NCI-H2196 treated with DMSO at 0.1 percent for 48 hours (cell line): ENCODE results near the gene ASPM.

Source experiments
- DNase-seq: peaks from one replicate; lab custom pipeline; 2025; ENCODE audit not compliant: unreplicated experiment; lab: John Stamatoyannopoulos, UW

ASPM gene

DNA sequence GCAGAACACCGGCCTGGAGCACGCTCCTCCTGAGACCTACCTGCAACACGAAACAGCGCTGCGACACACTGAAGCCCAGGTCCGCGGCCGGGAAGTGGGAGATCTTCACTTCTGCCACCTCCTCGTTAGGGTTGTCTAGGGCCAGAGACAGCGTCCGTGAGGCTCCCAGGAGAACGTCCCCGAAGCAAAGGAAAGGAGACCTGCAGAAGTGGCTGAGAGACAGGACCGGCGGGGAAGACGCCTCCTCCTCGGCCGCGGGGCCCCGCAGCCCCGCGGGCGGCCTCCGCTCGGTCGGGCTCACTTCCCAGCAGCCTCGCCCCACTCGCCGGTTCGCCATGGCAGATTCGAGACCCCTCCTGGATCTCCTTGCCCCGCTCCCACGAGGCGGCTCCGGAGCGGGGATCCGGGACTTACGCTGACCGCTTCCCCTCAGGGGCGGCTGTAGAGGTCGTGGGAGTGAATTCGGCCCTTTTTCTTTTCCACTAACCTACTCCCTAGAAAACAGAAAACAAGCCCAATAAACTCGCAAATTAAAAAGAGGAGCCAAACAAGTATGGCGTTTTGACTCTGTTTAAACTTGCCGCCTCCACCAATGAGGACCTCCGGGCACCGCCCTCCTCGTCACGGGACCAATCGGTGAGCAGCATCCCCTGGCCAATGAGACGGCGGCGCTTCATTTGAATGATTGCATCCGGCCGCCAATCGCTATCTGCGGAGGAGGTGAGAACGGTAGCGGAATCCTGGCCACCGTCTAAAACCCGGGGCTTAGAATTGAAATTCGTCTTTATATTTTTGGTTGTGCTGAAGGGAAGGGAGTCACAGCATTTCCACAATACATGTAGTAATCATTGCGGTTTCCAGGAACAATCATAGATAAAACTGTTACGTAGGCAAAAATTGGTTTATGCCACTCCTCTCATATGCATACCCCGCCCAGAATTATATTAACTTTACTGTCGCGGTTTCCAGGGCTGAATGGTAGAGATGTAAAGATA lies at the start of gene ASPM:
Gene ASPM, minus strand, starts transcription at position 569 of the 995 bp plus-strand sequence. Its CDS starts 232 bp downstream, at position 337.
- peak; percentile 89 for DNase-seq

- DNase-seq = no peak
Observed at GRCh38 chr1:197195100-197195499, 48.6 kb upstream of the ASPM start.

DNA sequence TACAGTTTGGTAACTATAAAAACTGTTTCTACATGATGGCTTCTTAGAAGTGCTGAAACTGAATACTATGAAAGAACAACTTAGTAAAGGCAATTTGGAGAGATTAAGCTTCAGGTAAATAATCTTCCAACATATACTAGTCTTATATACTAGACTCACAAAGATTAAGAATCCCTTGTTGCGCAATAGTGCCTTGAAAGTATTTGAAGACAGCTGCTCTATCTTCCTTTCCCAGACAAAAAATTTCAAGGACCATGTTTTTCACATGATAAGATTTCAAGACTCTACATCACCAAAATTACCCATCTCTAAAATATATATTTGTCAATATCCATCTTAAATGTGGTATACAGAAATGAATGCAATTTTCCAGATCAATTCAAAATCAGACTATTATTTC lies 37.7 kb upstream of the ASPM start:
- no peak for DNase-seq

DNA sequence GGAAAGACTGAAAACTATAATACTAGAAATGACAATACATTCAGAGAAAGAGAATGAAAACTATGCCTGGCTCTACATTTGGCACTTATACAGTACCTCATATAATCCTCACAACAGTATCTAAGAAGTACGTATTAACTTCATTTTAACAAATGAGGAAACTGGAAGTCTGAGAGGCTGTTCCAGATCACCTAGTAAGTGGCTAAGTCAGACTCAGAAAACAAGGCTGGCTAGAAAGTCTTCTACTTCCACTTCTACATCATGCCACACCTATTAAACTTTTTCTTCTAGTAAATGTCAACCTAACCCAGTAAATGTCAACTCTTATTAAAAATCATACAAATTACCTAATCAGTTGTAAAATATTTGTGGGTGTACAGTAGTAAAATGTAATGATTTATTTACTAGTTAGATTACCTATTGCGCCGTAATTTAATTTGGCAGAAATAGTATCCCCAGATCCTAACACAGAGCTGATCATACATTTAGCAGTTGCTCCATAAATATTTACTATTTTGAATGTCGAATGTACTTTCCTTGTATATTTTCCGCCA lies 36.8 kb upstream of the ASPM start:
- DNase-seq = no peak

DNA sequence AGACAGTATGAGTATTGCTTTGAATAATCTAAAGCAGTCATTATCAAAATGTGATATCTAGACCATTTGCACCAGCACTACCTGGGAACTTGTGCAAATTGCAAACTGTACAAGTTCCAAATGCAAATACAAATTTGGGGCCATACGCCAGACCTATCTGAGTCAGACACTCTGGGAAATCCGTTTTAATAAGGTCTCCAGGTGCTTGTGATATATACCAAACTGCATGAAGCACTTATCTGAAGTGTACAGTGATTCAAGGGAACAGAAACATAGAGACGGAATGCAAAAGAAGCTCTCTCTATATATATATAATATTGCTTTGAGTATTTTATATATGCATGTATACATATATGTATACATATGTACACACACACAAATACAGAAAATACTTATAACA lies 36.2 kb upstream of the ASPM start:
- DNase-seq = no peak

GRCh38 chr1:197181982-197182381 lies 35.5 kb upstream of the ASPM start:
- DNase-seq = no peak

DNA sequence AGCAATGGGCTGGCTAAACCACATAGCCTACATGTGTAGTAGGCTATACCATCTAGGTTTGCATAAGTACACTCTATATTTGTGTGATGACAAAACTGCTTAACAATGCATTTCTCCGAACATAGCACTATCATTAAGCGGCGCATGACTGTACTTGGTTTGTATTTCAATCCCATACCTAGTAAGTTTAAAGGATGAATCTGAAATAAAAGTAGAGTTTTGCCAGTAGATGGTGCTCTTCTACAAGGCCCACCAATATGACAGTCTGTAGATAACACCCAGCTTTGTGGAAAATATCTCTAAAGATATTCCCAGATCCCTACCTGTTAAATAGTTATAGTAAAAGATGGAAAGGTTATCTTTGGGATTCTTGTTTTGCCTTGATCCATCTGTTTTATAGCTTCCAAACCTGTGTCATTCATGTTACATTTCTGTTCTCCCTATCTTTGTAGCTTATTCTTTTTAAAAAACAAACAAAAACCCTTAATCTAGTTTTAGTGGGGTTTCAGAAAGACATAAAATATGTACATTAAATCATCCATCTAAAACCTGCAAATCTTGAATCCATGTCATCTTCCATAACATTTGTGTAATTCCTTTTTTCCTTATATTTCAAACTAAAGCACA lies 33.9 kb upstream of the ASPM start:
- peak; percentile 28 for DNase-seq

GRCh38 chr1:197178998-197179397 lies 32.5 kb upstream of the ASPM start:
- DNase-seq = no peak

DNA sequence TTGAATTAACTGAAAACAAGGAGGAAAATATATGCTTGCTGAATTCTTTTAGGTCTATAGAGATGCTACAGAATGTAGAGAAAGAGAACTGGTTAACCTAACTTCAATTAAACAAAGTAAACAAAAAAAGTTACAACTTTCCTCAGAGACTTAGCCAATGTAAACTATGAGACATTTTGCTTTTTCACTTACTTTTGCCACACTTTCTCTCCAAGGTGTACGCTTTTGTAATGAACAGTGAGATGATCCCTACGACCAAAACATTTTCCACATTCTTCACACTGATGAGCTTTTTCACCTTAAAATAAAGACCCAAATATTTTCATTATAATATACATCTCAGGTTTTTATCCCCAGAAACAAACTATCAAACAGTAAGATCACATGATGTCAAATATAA lies 28.3 kb upstream of the ASPM start:
- DNase-seq = no peak

- DNase-seq = no peak
Observed at GRCh38 chr1:197173571-197174507, 27.4 kb upstream of the ASPM start.

- no peak for DNase-seq
Observed at GRCh38 chr1:197171531-197171930, 25.1 kb upstream of the ASPM start.

- no peak for DNase-seq
Observed at GRCh38 chr1:197170538-197170937, 24.1 kb upstream of the ASPM start.

DNA sequence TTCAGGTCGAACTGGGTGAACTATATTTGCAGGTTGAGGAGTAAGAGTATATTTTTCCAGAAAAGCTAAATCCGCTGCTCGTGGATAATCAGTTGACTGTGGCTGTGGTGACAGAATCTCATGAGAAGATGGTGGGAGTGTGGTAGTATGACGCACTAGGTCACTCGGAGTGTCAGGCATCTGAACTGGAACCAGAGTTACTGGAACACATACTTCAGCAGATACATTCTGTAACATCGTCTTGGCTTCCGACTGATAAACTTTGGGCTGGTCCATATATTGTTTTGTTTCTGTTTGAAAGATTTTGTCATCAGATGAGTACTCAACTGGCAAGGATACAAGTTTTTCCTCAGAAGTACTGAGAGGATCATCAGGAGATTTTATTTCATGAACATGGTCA lies 13.0 kb upstream of the ASPM start:
- DNase-seq = no peak

DNA sequence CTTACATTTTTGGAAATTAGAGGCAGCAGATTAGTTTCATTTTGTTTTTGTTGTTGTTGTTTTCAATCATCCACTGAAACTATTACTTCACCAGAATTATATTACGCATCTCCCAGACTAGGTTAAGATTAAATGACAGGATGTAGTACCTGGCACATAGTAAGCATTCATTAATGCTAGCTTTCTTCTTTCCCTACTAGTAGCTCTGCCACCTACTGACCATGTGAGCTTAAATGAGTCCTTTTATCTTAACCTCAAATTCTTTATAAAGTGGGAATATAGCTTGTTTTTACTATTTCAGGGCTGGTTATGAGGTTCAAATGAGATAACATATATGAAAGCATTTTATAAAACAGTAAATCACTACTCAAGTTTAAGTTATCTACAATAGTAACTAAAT lies 10.2 kb upstream of the ASPM start:
- no peak for DNase-seq

DNA sequence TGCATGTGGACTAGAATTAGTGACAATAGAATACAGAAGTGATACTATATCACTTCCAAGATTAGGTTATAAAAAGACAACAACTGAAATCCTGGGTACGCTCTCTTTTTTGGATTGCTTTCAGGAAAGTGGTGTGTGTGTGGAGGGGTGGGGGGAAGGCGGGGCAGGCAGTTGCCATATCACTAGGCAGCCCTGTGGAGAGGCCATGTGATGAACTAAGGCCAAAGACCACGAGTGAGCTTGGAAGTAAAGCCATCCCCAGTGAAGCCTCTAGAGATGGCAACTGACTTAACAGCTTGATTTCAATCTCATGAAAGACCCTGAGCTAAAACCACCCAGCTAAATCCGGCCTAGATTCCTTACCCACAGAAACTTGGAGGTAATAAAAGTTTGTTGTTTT lies 6.2 kb upstream of the ASPM start:
- DNase-seq = no peak

DNA sequence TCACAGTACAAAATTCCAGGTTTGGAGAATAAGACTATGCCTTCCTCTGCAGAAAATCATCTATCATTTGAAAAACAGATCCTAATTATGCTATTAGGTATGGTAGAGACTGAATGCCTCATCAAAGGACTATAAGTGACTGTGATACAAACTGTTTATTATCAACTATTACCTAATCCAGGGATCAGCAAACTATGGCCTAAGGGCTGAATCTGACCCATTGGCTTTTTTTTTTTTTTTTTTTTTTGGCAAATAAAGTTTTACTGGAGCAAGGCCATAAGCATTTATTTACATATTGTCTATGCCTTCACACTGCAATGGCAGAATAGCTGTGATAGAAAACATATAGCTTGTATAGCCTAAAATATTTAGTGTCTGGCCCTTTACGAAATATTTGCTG lies 4.7 kb upstream of the ASPM start:
- DNase-seq = no peak

- DNase-seq = no peak
Observed at GRCh38 chr1:197150336-197151005, 4.0 kb upstream of the ASPM start.

DNA sequence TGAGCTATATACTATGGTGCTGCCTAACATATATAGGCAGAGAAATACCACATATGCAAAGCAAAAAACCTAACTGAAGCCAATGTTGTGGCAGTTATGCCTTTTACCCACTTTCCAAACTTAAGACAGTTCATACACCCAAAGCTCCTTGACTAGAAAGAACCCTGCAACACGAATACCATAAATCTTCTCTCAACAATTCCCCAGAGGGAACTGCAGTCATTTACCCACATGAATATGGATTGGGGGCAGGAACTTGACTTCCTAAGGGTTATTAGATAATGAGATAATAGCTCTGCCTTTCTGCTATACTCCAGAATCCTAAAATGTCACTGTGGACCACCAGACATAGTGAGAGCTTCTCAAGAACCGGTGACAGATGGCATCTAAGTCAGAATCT lies 2.9 kb upstream of the ASPM start:
- DNase-seq = no peak

GRCh38 chr1:197145446-197146024 lies 934 bp downstream of the ASPM start:
- DNase-seq = no peak
